Right forelimb (tissue), 1 donor: ENCODE results near the gene FLYWCH1.

Experiments
- DNase-seq: peaks from one replicate; pipeline ENCODE4 v3.0.0-alpha.2; 2018

Gene FLYWCH1

GRCh38 chr16:2911638-2912329 lies at the start of gene FLYWCH1:
TSS of gene FLYWCH1 (plus strand) at chr16:2911931. CDS start at chr16:2929686, 17,755 bp downstream.
- peak; percentile 98 for DNase-seq

- DNase-seq: no peak
Observed at GRCh38 chr16:2865651-2866050, 46.1 kb upstream of the FLYWCH1 start.

- DNase-seq: no peak
Observed at GRCh38 chr16:2866431-2866830, 45.3 kb upstream of the FLYWCH1 start.

GRCh38 chr16:2867661-2867986 lies 44.1 kb upstream of the FLYWCH1 start:
- DNase-seq: no peak

- DNase-seq: peak; percentile 97
Observed at GRCh38 chr16:2867987-2868789, 43.5 kb upstream of the FLYWCH1 start.

GRCh38 chr16:2871926-2872325 lies 39.8 kb upstream of the FLYWCH1 start:
- DNase-seq: no peak

GRCh38 chr16:2874032-2874911 lies 37.5 kb upstream of the FLYWCH1 start:
- no peak for DNase-seq

- DNase-seq: peak; percentile 80
Observed at GRCh38 chr16:2874912-2875362, 36.8 kb upstream of the FLYWCH1 start.

GRCh38 chr16:2879854-2880508 lies 31.8 kb upstream of the FLYWCH1 start:
- DNase-seq: no peak

- DNase-seq: no peak
Observed at GRCh38 chr16:2881783-2882649, 29.7 kb upstream of the FLYWCH1 start.

- peak; percentile 100 for DNase-seq
Observed at GRCh38 chr16:2882650-2883457, 28.9 kb upstream of the FLYWCH1 start, which contains the start of gene FLYWCH2. TSS of gene FLYWCH2 (plus strand) at chr16:2883215. CDS start at chr16:2896450, 13,235 bp downstream.

- no peak for DNase-seq
Observed at GRCh38 chr16:2883458-2883908, 28.2 kb upstream of the FLYWCH1 start.

GRCh38 chr16:2884041-2884451 lies 27.7 kb upstream of the FLYWCH1 start:
- DNase-seq: no peak

- no peak for DNase-seq
Observed at GRCh38 chr16:2894231-2894630, 17.5 kb upstream of the FLYWCH1 start.

GRCh38 chr16:2895813-2896212 lies 15.9 kb upstream of the FLYWCH1 start:
- no peak for DNase-seq

GRCh38 chr16:2896480-2897010 lies 15.2 kb upstream of the FLYWCH1 start:
- no peak for DNase-seq

- no peak for DNase-seq
Observed at GRCh38 chr16:2897110-2897509, 14.6 kb upstream of the FLYWCH1 start.

GRCh38 chr16:2898831-2899563 lies 12.7 kb upstream of the FLYWCH1 start:
- DNase-seq: no peak

GRCh38 chr16:2899564-2900072 lies 12.1 kb upstream of the FLYWCH1 start:
- no peak for DNase-seq
